ENCODE measurements around the gene ERCC1.
"Not testable (repeated sequence)": the region's sequence is repeated elsewhere in the genome, so short reads cannot be mapped to it uniquely, and the experiment has no call there.

Gene ERCC1

GRCh38 chr19:45428384-45429231 is 4.9 kb upstream of the ERCC1 start:
- DNase-seq, result no peak

- DNase-seq, result no peak
Measured at GRCh38 chr19:45424191-45425058, 708 bp upstream of the ERCC1 start.

- DNase-seq, result peak; percentile 79
Measured at GRCh38 chr19:45423033-45423588, 606 bp downstream of the ERCC1 start.

DNA sequence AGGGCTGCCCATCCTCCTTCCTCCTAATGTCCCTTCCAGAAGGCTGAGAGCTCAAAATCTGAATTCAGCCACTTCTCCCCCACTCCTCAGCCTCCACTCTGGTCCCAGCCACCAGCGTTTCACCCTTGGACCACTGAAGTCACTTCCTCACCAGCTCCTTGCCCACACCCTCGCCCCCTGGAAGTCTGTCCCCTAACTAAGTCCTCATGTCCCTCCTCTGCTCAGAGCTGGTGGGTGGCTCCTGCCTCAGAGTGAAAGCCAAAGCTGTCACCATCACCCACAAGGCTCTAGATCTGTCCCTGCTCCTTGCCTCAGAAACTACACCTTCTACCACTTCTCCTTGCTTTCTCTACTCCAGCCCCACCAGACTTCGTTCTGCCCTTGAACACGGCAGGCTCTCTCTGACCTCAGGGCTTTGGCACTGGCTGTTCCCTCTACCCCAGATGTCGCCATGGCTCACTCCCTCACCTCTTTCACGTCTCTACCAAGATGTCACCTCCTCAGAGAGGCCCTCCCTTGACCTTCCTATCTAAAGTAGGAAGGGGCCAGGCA is 1.7 kb downstream of the ERCC1 start:
- DNase-seq, result no peak

DNA sequence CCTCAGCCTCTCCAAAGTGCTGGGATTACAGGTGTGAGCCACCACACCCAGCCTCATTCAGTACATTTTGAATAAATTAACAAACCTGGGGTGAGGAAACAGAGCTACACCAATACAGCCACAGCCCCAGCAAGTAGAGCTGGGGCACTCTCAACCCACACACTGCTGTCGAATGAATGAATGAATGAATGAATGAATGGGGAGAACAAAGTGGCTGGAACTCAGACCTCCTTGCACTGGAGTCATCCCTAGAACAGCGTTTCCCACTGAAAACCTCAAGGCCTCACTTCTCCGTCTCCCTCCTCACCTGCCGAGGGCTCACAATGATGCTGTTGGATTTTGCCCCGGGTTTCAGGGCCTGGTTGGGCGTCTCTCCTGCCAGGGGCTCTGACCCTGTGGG is 2.8 kb downstream of the ERCC1 start:
- no peak for DNase-seq

DNA sequence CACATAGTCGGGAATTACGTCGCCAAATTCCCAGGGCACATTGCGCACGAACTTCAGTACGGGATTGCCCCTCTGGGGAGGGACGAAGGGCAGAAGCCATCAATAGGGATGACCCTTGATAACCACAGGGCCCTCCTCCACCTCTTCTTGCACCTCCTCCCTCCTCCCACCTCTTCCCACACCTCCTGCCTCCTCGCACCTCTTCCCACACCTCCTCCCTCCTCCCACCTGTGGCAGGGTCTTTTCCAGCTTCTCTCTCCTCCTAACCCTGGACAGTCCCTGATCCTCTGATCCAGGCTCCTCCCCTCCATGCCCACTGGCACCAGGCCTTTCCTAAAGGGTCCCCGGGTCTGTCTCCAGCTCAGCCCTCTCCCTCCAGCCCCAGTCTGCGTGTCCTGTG is 3.4 kb downstream of the ERCC1 start:
- DNase-seq, result no peak

GRCh38 chr19:45419895-45420294 is 3.8 kb downstream of the ERCC1 start:
- DNase-seq, result no peak

DNA sequence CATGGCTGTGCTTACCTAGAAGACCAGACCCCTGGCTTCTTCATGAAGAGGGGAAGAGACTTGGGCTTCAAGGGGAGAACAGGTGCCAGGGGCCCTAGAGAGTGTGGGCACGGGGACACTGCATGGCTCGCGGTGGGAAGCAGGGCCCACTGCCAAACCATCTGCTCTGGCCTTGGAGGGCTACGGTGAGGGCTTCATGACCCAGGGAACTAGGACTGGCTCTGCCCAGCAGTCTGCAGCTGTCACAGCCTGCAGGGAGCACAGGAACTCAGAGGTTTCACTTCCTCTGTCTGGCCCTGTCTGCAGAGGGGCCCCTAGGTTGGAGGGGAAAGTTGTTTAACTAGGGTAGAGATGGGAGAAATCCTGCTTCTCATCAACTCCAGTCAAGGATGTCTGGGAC is 4.3 kb downstream of the ERCC1 start:
- no peak for DNase-seq

- no peak for DNase-seq
Measured at GRCh38 chr19:45418802-45419201, 4.9 kb downstream of the ERCC1 start.

GRCh38 chr19:45417151-45417550 is 6.6 kb downstream of the ERCC1 start:
- no peak for DNase-seq

DNA sequence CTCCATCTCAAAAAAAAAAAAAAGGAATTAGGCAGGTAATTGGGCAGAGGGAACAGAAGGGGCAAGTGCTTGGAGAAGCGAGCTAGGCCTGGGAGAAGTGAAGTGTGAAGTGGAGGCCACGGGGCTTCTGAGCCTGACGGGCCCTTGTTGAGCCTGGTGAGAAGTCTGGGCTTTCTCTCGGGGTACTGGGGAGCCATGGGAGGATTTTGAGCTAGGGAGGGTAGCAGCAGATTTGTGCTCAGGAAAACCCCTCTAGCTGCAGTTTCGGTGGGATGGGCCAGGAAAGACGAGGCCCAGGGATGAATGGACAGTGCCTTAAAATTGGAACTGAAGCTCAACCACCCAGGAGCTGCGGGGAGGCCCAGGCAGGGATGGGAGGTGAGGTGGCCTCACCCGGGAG is 9.2 kb downstream of the ERCC1 start:
- DNase-seq, result no peak

- DNase-seq, result no peak
Measured at GRCh38 chr19:45413497-45413896, 10.2 kb downstream of the ERCC1 start.

DNA sequence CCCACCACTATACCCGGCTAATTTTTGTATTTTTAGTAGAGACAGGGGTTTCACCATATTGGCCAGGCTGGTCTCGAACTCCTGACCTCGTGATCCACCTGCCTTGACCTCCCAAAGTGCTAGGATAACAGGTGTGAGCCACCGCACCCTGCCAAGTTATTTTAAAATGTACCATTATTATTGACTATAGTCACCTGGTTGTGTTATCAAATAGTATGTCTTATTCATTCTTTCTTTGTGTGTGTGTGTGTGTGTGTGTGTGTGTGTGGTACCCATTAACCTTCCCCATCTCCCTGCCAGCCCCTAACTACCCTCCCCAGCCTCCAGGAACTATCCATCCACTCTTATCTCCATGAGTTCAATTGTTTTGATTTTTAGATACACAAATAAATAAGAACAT is 13.4 kb downstream of the ERCC1 start:
- not testable (repeated sequence) for DNase-seq

DNA sequence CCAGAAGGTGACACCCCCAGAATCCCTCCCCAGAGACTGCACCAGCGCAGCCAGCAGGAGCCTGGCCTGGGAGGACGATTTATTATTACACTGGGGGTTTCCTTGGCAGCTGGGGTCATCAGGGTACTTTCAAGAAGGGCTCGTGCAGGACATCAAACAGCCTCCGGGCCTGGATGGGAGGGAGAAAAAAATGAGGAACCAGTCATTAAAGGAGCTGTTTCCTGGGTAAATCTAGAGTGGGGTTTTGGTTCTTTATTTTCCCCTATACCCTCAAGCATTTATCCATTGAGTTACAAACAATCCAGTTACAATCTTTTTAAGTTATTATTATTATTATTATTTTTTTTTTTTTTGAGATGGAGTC is 14.2 kb downstream of the ERCC1 start:
- DNase-seq, result no peak

DNA sequence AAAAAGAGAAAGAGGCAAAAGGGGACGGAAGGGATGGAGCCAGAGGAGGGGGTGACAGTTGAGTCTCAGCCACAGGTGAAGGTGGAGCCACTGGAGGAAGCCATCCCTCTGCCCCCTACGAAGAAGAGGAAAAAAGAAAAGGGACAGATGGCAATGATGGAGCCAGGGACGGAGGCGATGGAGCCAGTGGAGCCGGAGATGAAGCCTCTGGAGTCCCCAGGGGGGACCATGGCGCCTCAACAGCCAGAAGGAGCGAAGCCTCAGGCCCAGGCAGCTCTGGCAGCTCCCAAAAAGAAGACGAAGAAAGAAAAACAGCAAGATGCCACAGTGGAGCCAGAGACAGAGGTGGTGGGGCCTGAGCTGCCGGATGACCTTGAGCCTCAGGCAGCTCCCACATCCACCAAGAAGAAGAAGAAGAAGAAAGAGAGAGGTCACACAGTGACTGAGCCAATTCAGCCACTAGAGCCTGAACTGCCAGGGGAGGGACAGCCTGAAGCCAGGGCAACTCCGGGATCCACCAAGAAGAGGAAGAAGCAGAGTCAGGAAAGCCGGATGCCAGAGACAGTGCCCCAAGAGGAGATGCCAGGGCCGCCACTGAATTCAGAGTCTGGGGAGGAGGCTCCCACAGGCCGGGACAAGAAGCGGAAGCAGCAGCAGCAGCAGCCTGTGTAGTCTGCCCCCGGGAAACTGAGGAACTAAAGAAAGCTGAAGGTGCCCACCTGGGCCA is 14.7 kb downstream of the ERCC1 start:
- DNase-seq, result no peak

GRCh38 chr19:45408121-45408520 is 15.6 kb downstream of the ERCC1 start:
- DNase-seq, result no peak

DNA sequence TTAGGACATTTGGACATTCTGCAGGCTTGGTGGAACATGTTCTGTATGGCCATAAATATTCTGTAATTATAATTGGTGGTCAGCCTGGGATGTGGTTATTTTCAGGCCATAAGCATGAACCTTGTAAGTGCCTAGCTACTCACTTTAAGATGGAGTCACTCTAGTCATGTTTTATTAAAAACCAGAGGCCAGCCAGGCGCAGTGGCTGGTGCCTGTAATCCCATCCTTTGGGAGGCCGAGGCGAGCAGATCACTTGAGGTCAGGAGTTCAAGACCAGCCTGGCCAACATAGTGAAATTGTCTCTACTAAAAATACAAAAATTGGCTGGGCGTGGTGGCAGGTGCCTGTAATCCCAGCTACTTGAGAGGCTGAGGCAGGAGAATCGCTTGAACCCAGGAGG is 16.1 kb downstream of the ERCC1 start:
- not testable (repeated sequence) for DNase-seq

- no peak for DNase-seq
Measured at GRCh38 chr19:45407091-45407375, 16.7 kb downstream of the ERCC1 start.

- DNase-seq, result peak; percentile 71
Measured at GRCh38 chr19:45406226-45407090, 17.3 kb downstream of the ERCC1 start, which contains the start of gene POLR1G. Gene POLR1G (plus strand): TSS chr19:45406644. CDS start chr19:45406697, 53 bp downstream.

DNA sequence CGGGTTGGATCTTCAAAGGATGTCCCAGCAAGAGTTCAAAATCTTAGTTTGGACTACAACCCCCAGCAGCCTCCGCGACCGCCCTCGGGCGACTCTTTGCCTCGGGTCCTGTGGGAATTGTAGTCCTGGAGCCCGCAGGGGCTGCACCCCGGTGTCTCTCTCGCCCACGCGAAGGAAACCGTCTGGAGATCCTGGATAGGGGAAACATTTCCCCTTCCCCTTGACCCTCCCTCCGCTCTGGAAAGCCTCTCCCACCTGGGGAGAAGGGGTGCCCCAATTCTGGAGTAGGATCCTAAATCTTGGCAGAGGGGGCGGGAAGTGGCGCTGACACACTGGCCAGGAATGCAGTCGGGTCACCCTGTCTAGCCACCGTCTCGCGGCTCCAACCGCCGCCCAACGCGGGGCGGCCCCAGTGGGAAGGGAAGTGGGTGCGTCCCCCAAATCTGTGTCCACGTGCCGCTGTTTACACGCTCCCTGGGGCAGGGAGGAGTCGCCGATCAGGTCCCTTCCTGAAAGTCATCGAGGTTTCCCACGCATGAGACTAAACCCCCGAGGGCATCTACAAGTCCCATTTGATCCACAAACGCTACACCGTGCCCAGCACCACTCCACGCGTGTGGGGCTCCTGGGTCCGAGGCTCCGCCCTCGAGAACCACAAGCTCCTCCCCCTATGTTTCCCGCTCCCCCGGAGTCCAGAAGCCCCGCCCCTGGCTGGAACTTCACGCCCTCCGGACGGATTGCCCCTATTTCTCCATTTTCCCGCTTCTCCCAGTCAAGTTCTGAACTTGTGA is 18.1 kb downstream of the ERCC1 start:
- DNase-seq, result peak; percentile 83
